A549 treated with AZD9567 at 1 μM for 4 hours (cell line): ENCODE measurements around the gene ANKRD49. TPM values are rescaled to one million over a fixed set of nuclear protein-coding genes. Genes with fewer than 3 reads are reported as not detected.

Experiments
- total RNA-seq: library from RNA; stranded (reverse); fragments of 200-300 nt; extraction: Qiagen RNA extraction; gene quantifications from 5 replicates; pipeline ENCODE4 v1.2.3, GENCODE V29; 2022; ENCODE audit not compliant: insufficient read depth

The ANKRD49 gene
- total RNA-seq, result 5.0 to 7.8 TPM (median 6.4 TPM) in 5 replicates

DNA sequence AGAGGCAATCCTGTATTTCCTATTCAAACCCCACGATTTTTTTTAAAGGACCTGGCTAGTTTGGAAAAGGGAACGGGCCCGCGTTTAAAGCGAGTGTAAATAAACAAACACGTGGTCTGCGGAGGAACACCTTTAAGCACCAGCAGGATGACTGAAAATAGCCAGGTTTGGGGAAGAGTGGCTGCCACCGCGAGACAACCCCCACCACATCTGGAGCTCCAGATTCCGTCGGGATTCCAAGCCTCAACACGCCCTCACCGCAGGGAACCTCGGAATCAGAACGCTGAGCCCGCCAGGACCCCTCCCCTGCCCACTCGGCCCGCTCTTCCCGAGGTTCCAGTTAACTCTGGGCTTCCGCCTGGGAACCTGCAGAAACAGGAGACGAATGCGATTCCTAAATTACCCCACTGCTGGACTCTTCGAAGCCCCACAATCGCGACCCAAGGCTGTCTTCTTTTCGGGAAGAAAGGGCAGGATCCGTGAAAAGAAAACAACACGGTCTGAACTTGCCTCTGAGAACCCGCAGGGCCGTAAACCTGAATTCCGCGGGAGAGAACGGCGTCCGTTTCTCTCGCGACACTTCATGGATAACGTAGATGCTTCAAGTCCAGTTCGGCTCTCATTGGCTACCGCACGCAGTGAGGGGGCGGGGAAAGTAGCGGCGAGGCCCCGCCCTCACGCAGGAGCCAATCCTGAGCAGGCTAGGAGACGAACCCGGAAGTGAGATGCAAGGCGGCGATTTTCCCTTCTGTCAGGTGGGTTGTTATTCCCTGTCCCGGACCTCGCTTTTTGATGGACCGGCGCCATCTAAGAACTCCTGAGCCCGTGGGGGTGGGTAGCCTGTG lies at the start of gene ANKRD49, which contains the start of gene MRE11:
ANKRD49 (plus strand) TSS at position 704 of the 845 bp plus-strand sequence. CDS start 2,710 bp downstream, outside the sequence.
MRE11 (minus strand) TSS at position 564 of the 845 bp plus-strand sequence. CDS start 1,043 bp downstream, outside the sequence.

DNA sequence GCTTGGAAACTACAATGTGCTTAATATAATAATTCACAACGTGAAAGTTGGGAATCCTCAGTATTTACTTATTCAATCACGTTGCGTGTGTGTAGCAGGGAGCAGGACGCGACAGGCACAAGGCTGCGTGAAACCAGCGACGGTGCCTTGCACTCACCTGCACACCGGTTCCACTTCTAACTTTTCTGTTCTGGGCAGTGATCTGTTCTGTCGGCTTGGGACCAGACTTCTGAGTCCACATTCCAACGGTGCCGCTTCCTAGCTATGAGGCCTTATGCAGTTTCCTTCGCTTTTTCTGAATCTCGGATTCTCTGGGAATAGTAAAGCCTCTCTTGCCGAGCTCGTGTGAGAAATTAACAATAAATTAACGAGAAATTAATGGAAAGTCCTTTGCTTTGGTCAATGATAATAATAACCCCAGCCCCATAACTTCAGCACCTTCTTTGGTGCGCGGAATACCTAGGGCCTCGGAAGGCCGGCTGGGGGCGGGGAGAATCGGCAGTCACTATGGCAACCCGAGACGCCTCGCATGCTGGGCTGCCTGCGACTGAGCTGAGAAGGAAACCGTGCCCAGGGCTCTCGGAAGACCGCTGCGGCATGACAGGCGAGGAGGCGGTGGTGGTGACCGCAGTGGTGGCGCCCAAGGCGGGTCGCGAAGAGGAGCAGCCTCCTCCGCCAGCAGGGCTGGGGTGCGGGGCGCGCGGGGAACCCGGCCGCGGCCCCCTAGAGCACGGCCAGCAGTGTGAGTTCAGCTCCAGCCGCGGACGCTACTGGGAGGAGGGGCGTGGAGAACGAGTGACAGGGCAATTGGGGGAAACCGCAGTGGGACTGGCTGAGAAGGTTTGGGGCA lies 18.4 kb downstream of the ANKRD49 start, which contains the start of gene C11orf97:
C11orf97 (plus strand) TSS at position 530 of the 850 bp plus-strand sequence; CDS start at position 598, 68 bp downstream.

DNA sequence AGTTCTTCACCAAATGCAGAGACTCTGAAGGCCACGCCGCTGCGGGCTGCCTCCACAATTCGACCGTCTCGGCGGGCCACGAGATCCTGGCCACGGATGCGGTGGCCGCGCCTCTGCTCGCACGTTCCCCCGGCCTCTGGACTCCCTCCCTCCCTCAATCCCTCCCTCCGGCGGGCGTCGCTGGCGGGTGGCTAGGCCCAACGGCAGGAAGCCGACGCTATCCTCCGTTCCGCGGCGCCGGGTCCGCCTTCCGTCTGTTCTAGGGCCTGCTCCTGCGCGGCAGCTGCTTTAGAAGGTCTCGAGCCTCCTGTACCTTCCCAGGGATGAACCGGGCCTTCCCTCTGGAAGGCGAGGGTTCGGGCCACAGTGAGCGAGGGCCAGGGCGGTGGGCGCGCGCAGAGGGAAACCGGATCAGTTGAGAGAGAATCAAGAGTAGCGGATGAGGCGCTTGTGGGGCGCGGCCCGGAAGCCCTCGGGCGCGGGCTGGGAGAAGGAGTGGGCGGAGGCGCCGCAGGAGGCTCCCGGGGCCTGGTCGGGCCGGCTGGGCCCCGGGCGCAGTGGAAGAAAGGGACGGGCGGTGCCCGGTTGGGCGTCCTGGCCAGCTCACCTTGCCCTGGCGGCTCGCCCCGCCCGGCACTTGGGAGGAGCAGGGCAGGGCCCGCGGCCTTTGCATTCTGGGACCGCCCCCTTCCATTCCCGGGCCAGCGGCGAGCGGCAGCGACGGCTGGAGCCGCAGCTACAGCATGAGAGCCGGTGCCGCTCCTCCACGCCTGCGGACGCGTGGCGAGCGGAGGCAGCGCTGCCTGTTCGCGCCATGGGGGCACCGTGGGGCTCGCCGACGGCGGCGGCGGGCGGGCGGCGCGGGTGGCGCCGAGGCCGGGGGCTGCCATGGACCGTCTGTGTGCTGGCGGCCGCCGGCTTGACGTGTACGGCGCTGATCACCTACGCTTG lies 50.2 kb downstream of the ANKRD49 start, which contains the start of gene FUT4:
FUT4 (plus strand) TSS at position 227 of the 951 bp plus-strand sequence; CDS start at position 440, 213 bp downstream.

Other genes with a start within 250 kb of the ANKRD49 start
- not detected in 5 replicates for gene IZUMO1R, start 189.4 kb upstream of the ANKRD49 start, total RNA-seq
- 0.04 to 0.07 TPM (median 0.05 TPM) in 4 of 5 replicates, not detected in the other for gene GPR83, start 92.6 kb upstream of the ANKRD49 start, total RNA-seq
- 12.7 to 27.0 TPM (median 15.8 TPM) in 5 replicates for gene MRE11, start 140 bp upstream of the ANKRD49 start, total RNA-seq
- gene C11orf97, start 18.5 kb downstream of the ANKRD49 start, total RNA-seq, result not detected in 5 replicates
- 2.8 to 3.4 TPM (median 2.9 TPM) in 5 replicates for gene FUT4, start 49.9 kb downstream of the ANKRD49 start, total RNA-seq
- gene PIWIL4, start 73.4 kb downstream of the ANKRD49 start, total RNA-seq, result 0.15 to 0.37 TPM (median 0.20 TPM) in 4 of 5 replicates, not detected in the other